Gastrocnemius medialis (tissue), 4 donors: Measurements from ENCODE around the gene MAP4K5. TPM values are rescaled to one million over a fixed set of nuclear protein-coding genes. Genes with fewer than 3 reads are reported as not detected.
"Not testable (repeated sequence)": the region's sequence is repeated elsewhere in the genome, so short reads cannot be mapped to it uniquely, and the experiment has no call there.

ENCODE experiments used
- ATAC-seq, 2 donors: fragments of 150-250 bp; one replicate each; pipeline ENCODE4 v1.9.1; 2016
- DNase-seq, 2 donors: peaks; one replicate each; pipeline ENCODE4 v3.0.0-alpha.2; 2019
- H3K27ac ChIP-seq, 4 donors: fragments of 200-600 bp; sonication (generic); 1 replicate in 1 of 4; 2 replicates in 3 of 4; pipeline ENCODE4 v1.5.1; 2016 to 2018; ENCODE audit warnings: mild to moderate bottlenecking in 2 of 4, moderate library complexity in 1 of 4
- H3K27me3 ChIP-seq, 3 donors: fragments of 200-600 bp; sonication (generic) in 2 of 3; 1 replicate in 1 of 3; 2 replicates in 2 of 3; pipeline versions ENCODE4 v1.5.1 to v1.6.0; 2016 to 2019; ENCODE audit warnings: mild to moderate bottlenecking in 1 of 3, moderate library complexity in 1 of 3
- H3K36me3 ChIP-seq, 2 donors: fragments of 200-600 bp; sonication (generic) in 1 of 2; one replicate each; pipeline ENCODE4 v1.5.1; 2017 to 2018
- H3K4me1 ChIP-seq, 2 donors: fragments of 200-600 bp; sonication (generic) in 1 of 2; one replicate each; pipeline ENCODE4 v1.5.1; 2016 to 2017; ENCODE audit warnings: mild to moderate bottlenecking in 2 of 2
- H3K4me3 ChIP-seq, 4 donors: fragments of 200-600 bp; sonication (generic) in 3 of 4; 1 replicate in 1 of 4; 2 replicates in 3 of 4; pipeline ENCODE4 v1.5.1; 2016 to 2019; ENCODE audit warnings: mild to moderate bottlenecking in 2 of 4
- H3K9me3 ChIP-seq, 3 donors: fragments of 200-600 bp; sonication (generic) in 2 of 3; 1 replicate in 1 of 3; 2 replicates in 2 of 3; pipeline ENCODE4 v1.5.1; 2016 to 2019
- POLR2A ChIP-seq, 2 donors: fragments of 450-650 bp; IDR thresholded peaks; one replicate each; pipeline ENCODE4 v1.6.1; 2017; ENCODE audit warnings: antibody characterized with exemption in 2 of 2, mild to moderate bottlenecking in 2 of 2, moderate library complexity in 2 of 2
- in situ Hi-C, 4 donors: fragments of 200-750 bp; cut with MboI; loops; one replicate each; pipeline versions ENCODE4 v1.15.0 to v1.8.0; 2017; ENCODE audit warnings: low sequenced_read_pairs in 4 of 4
- intact Hi-C: fragments of 100-400 bp; cut with DNase I; formaldehyde crosslinking; loops from one replicate; pipeline ENCODE4 v1.15.1; 2023; ENCODE audit warnings: low total_unique reads
- total RNA-seq, 4 donors: library from RNA; depleted of rRNA; stranded (reverse); fragments of >200 nt; gene quantifications; one replicate each; pipeline versions ENCODE4 v1.1.0 to v1.2.3, GENCODE V29; 2016
- TF ChIP-seq, protein P1 (sequence below), 5 experiments: fragments of 450-650 bp in 3 of 5; fragments of 200-600 bp in 2 of 5; sonication (generic) in 2 of 5; IDR thresholded peaks in 4 of 5; conservative IDR thresholded peaks in 1 of 5; 1 replicate in 4 of 5; 2 replicates in 1 of 5; pipeline ENCODE4 v1.5.1; 2016 to 2019; ENCODE audit warnings: antibody characterized with exemption in 5 of 5, mild to moderate bottlenecking in 3 of 5, moderate library complexity in 3 of 5

MAP4K5 gene
- total RNA-seq, 4 donors from 2014 or later: 35.3 to 63.9 (median 47.1) TPM

DNA sequence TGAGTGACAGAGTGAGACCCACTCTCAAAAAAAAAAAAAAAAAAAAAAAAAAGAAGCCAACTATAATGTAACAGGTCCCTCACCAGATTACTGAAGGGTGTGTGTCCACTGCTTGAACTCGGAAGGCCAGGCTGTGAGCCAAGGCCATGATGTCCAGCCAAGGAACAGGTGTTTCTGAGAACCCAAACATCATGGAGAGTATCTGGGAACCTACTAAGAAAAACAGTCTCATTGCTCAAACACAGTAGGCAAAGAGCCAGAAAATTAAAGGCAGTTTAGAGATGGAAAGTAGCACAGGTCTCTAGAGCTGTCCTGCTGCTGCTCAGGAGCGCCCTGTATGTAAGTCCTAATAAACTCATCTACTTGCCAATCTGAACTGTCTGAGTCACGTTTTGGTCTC lies 12.5 kb upstream of the MAP4K5 start:
- TF ChIP-seq, protein P1, sequence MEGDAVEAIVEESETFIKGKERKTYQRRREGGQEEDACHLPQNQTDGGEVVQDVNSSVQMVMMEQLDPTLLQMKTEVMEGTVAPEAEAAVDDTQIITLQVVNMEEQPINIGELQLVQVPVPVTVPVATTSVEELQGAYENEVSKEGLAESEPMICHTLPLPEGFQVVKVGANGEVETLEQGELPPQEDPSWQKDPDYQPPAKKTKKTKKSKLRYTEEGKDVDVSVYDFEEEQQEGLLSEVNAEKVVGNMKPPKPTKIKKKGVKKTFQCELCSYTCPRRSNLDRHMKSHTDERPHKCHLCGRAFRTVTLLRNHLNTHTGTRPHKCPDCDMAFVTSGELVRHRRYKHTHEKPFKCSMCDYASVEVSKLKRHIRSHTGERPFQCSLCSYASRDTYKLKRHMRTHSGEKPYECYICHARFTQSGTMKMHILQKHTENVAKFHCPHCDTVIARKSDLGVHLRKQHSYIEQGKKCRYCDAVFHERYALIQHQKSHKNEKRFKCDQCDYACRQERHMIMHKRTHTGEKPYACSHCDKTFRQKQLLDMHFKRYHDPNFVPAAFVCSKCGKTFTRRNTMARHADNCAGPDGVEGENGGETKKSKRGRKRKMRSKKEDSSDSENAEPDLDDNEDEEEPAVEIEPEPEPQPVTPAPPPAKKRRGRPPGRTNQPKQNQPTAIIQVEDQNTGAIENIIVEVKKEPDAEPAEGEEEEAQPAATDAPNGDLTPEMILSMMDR (IDR thresholded peaks at IDR 0.05 in 4 of 5, conservative IDR thresholded peaks at IDR 0.05 in 1 of 5): no peak
- no peak for TF ChIP-seq POLR2A (IDR thresholded peaks at IDR 0.05)
- no peaks in the 10 kb centered on the region for H3K36me3 ChIP-seq
- no peaks in the 10 kb centered on the region for H3K27me3 ChIP-seq
- peaks cover 14 to 27% of the 10 kb centered on the region in 2 donors for H3K4me1 ChIP-seq
- H3K9me3 ChIP-seq: no peaks in the 10 kb centered on the region
- intact Hi-C loops: loop anchor here (1.0 to 10.0 kb wide), 3 partner anchors 122 to 700 kb away; partner anchors contain the start of gene TMX1
- in situ Hi-C loops: loop anchor here in 3 of 4 donors (5.0 to 25.0 kb wide), 3 partner anchors 223 to 683 kb away; partner anchors contain the start of gene NEMF (in 2 of the 3)
- H3K27ac ChIP-seq: peak overlapping the region; percentile 75 to 85 (median 78)
- ATAC-seq: peak; percentile 90 to 95
- peak overlapping the region in 1 of 4 donors; percentile 22 for H3K4me3 ChIP-seq
- DNase-seq: peak; percentile 75 to 87

GRCh38 chr14:50542941-50543418 lies 10.6 kb upstream of the MAP4K5 start:
- Histone ChIP-seq H3K36me3 (no peaks in the 10 kb centered on the region), H3K27ac (peak overlapping the region in 3 of 4 donors; percentile 6 to 34 (median 28)), H3K4me1 (peaks cover 14 to 27% of the 10 kb centered on the region in 2 donors), H3K4me3 (no peak overlapping the region), H3K9me3 (no peaks in the 10 kb centered on the region), H3K27me3 (no peaks in the 10 kb centered on the region)
- intact Hi-C loops: loop anchor here (1.0 to 10.0 kb wide), 2 partner anchors 235 to 702 kb away; partner anchors contain the start of gene TMX1
- ATAC-seq (peak; percentile 19 to 42), DNase-seq (peak in 1 of 2 donors; percentile 6)
- in situ Hi-C loops: loop anchor here in 3 of 4 donors (5.0 to 25.0 kb wide), 3 partner anchors 221 to 681 kb away; partner anchors contain the start of gene NEMF (in 2 of the 3)
- TF ChIP-seq, protein P1 (IDR thresholded peaks at IDR 0.05 in 4 of 5, conservative IDR thresholded peaks at IDR 0.05 in 1 of 5): peak; percentile 38 to 58 (median 44)
- no peak for TF ChIP-seq POLR2A (IDR thresholded peaks at IDR 0.05)

DNA sequence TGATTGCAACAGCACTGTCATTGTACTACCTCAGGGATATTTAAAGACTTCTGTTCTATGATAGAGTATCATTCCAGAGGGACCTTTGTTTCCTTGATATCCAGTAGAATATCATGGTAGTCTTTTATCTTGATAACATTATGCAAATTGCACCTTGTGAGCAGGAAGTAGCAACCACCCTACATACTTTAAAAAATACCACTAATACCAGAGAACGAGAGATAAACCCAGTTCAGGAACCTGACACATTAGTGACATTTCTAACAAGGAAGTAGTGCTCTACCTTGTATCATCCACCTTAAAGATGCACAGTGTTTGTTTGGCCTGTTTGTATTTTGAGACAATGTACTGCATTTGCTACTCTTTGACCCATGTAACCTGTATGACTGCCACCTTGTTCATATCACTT lies 8.8 kb upstream of the MAP4K5 start:
- Histone ChIP-seq H3K36me3 (no peaks in the 10 kb centered on the region), H3K4me3 (no peak overlapping the region), H3K4me1 (peaks cover 11 to 26% of the 10 kb centered on the region in 2 donors), H3K27ac (no peak overlapping the region), H3K9me3 (no peaks in the 10 kb centered on the region), H3K27me3 (no peaks in the 10 kb centered on the region)
- intact Hi-C loops: loop anchor here (10.0 kb wide), 1 partner anchor 704 kb away; the partner anchor contains the start of gene TMX1
- TF ChIP-seq, protein P1 (IDR thresholded peaks at IDR 0.05 in 4 of 5, conservative IDR thresholded peaks at IDR 0.05 in 1 of 5): no peak
- TF ChIP-seq POLR2A (IDR thresholded peaks at IDR 0.05): no peak
- in situ Hi-C loops: loop anchor here in 3 of 4 donors (5.0 to 25.0 kb wide), 3 partner anchors 219 to 679 kb away; partner anchors contain the start of gene NEMF (in 2 of the 3)
- ATAC-seq: no peak
- no peak for DNase-seq

GRCh38 chr14:50539051-50539450 lies 6.7 kb upstream of the MAP4K5 start:
- Histone ChIP-seq H3K36me3 (no peaks in the 10 kb centered on the region), H3K9me3 (no peaks in the 10 kb centered on the region), H3K27me3 (no peaks in the 10 kb centered on the region), H3K4me1 (peaks cover 0 to 10% of the 10 kb centered on the region in 2 donors), H3K4me3 (no peak overlapping the region), H3K27ac (no peak overlapping the region)
- TF ChIP-seq POLR2A (IDR thresholded peaks at IDR 0.05): no peak
- TF ChIP-seq, protein P1 (IDR thresholded peaks at IDR 0.05 in 4 of 5, conservative IDR thresholded peaks at IDR 0.05 in 1 of 5): no peak
- in situ Hi-C loops: loop anchor here in 2 of 4 donors (25.0 kb wide), 1 partner anchor 677 kb away; the partner anchor contains the start of gene NEMF (in 2 of the 2)
- intact Hi-C loops: loop anchor here (10.0 kb wide), 1 partner anchor 674 kb away; no protein-coding TSS in a partner anchor
- ATAC-seq: no peak
- DNase-seq: no peak

GRCh38 chr14:50538034-50538433 lies 5.7 kb upstream of the MAP4K5 start:
- intact Hi-C loops (loop anchor here (10.0 kb wide), 1 partner anchor 673 kb away; no protein-coding TSS in a partner anchor), in situ Hi-C loops (loop anchor here in 2 of 4 donors (25.0 kb wide), 1 partner anchor 676 kb away; the partner anchor contains the start of gene NEMF (in 2 of the 2))
- not testable (repeated sequence) for H3K9me3 ChIP-seq, ATAC-seq, H3K4me1 ChIP-seq, H3K36me3 ChIP-seq, H3K4me3 ChIP-seq, H3K27me3 ChIP-seq, H3K27ac ChIP-seq, DNase-seq
